NCI-H187 treated with DMSO at 0.1 percent for 48 hours (cell line): ENCODE results near the gene TAF4B.
"Not testable (repeated sequence)": the region's sequence is repeated elsewhere in the genome, so short reads cannot be mapped to it uniquely, and the experiment has no call there.

Experiments
- DNase-seq: peaks from one replicate; lab custom pipeline; 2025; lab: John Stamatoyannopoulos, UW

Gene TAF4B

DNA sequence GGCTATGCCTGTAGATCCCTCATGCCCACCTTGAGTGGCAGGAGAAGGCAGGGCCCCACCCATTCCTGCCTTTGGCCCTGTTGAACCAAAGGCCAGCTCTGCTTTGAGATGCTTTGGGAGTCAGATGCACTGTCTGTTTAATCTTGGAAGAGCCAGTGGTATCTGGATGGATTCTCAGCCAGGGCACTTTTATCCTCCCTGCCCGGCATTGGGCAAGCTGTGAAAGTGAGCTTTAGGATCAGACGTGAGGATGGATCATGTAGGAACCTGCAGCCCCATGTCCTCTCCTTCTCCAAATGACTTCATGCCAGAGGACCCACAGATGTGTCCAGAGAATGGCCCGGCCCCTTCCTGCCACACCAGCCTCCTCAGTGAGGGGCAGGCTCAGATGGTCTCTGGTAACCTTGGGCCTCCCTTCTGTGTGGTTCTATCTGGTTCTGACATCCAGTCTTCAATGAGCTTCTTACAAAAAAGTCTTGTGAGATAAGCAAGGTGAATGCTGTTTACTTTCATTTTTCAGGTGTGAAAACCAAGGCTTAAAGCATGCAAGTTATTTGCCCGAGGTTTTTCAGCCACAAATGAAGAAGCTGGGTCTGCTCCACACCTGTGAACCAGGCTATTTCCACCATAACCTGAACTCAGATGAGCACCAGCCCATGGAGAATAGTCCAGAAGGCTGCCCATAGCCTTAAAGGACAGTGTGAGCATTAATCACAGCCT, 198.3 kb downstream of the TAF4B start:
- DNase-seq: no peak

DNA sequence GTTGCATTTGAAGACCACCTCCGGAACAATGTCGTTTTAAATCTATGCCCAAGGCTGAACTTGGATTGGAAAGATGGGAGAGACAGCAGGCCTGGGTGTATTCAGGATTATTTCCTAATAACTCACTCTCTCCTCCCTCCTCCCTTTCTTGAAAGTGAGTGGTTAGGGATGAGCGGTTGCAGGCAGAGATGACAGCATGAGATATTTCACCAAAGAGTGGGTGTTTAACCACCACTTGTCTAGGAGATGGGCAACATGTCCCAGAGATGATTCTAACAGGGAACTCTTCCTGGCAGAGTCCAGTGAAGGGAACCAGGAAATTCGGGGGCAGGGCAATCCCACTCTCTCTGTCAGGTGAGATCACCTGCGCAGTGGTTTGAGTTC, 198.9 kb downstream of the TAF4B start:
- DNase-seq: no peak

DNA sequence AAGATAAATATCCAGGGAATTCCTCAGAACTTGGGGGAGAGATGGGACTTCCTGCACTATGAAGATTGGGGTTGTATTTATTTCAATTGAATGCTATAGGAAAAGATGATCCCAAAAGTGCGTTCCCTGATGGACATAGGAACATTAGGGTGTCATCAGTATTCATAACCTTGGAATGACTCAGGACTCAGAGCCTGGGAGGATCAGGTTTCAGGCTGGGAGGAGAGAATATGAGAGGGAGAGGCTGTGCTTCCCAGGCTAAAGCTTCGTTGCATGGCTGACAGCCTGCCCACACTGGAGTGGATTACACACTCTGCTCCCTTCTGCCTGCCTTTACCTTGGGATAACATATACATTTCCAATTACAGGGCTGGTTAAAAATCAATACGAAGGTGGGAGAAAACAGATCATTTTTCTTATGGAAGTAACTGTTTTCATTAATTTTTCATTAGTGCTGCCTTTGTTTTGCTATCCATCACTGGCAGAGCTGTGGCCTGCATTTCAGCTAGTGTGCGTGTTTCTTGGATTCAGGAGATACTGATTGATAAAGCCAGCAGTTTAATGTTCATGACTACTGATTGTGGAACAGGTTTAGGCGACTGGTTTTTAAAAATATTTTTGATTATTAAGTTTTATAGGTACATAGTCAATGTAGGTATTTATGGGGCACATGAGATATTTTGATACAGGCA, 203.4 kb downstream of the TAF4B start:
- DNase-seq: no peak

DNA sequence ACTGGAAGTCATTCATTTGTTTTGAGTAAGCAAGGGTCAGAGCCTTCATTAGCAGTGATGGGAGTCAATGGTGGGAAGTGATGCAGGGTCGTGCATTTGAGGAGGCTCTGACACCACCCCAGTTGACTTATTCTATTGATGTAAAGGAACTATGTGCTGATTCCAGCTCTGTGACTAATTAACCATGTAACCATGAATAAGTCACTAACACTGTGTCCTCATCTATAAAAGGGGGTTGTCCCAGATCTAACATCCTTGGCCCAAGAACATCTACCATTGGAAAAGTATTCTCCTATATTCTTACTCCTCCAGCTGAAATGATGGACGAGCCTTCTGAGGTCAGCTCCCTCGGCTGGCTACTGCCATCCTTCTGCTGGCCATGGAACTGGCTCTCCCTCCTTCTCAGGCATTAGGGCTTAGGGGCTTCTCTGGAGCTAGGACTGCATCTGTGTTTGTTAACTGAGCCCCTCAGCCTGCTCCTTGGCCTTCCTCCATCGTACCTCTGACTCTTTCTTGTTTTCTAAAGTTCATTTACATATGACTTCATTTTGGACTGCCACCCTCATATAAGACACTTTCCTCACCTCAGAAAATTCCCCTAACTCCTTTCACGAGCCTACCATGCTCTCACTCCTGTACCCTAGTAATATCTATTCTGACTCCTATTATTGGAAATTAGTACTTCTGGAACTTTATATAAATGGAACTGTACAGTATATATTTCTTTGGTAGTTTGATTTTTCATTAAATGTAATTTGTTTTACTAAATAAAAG, 206.6 kb downstream of the TAF4B start:
- DNase-seq: no peak

DNA sequence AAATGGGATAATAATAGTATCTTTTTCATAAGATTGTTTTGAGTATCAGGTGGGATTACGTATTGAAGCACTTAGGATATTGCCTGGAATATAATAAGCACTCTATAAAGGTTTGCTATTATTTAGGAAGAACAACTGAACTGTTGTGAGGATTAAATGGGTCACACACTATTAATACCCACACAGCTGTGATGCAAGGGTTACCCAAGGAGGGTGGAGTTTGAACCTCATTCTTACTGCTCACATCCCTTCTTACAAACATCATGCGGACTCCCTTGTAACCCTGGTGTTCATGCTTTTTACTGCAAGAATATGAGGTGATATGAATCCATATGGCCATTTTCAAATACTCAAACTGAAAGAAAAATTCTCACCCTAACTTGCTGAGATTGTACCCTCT, 208.6 kb downstream of the TAF4B start:
- DNase-seq: no peak

DNA sequence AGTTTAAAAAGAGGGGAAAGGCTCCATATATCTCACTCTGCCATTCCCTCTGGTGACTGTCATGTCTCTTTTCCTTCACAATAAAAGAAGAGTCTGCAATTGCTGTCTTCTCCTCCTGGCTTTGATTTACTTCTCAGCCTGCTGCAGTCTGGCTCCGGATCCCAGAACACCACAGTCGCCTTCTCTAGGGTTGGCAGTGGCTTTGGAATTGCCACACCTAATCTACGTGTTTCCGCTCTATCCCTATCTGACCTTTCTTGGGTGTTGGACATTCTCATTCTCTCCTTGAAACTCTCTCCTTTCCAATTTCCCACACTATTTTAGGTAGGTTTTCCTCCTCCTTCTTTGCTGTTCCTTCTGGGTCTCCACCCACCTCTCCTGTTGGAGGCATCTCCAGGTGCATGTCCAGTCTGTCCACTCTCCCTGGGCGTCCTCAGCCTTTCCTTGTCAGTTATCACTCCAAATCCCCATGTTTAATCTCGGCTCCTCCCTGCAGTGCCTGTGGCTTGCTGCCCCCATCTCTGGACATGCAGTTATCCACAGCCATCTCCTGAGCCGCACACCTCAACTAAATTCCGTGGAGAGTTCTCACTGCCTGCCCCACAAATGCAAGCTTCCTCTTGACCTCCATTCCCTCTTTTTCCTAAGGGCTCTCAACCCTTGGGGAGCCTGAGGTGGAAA, 209.3 kb downstream of the TAF4B start:
- no peak for DNase-seq

DNA sequence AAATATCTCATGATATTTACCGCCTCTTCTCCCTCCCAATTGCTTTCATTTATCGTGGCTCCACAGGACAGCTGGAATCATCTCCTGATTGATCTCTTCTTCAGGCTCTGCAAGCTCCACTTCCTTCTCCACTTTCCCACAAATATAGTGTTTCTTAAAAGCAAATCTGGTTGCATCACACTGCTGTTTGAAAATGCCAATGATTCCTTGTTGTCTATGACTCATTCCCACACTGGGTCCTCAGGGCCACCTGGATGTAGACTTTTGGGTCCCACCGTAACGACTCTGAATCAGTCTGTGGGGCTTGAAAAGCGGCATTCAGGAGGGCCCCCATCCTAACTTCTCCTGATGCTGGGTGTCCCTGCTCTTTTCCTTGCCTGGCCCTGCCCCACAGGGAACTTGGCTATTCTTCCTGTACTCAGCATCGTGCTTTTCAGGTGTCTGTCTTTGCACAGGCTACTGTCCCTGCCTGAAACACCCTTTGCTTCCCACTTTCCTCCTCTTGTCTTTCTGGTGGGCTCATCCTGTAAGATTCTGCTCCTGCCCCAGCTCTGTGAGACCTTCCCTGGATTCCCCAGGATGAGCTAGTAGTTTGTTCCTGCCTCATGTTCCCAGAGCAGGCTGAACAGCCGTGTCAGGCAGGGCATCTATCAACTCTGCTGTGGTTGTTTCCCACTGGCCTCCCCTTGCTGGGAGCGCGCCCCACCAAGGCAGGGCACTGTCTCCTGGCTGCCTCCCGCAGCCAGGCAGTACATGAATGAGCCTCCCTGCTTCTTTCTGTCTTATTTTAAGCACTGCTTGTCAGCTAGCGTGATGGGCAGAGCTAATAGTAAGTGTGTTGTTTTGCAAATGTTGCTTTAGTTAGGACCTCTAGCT, 210.2 kb downstream of the TAF4B start:
- no peak for DNase-seq

DNA sequence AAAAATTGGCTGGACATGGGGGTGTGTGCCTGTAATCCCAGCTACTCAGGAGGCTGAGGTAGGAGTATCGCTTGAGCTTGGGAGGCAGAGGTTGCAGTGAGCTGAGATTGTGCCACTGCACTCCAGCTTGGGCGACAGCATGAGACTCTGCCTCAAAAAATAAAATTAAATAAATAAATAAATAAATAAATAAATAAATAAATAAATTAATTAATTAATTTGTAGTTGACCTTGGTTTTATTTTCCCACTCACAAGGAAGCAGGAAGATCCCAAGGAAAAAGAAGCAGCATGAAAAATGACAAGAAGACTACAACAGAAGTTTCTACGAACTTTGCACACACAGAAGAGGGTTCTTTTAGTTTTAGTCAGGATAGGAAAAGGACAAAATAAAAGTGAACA, 211.4 kb downstream of the TAF4B start:
- not testable (repeated sequence) for DNase-seq

DNA sequence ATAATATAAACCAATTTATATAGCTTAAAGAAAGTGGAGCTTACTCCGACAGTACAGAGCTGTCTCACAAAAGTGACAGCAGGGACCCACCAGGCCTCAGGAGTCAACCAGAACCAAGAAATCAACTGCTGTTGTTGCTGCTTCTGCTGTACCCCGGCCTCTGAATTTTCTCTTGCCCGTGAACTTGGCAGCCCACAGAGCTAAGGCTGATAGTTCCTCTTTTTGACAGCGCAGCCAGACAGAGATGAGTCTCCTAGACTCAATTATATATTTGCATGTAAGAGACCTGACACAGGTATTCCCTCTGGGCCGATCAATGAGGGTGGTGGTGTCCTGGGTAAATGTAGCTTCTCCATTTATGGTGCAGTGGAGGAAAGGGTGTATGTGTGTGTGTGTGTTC, 212.7 kb downstream of the TAF4B start:
- DNase-seq: no peak

DNA sequence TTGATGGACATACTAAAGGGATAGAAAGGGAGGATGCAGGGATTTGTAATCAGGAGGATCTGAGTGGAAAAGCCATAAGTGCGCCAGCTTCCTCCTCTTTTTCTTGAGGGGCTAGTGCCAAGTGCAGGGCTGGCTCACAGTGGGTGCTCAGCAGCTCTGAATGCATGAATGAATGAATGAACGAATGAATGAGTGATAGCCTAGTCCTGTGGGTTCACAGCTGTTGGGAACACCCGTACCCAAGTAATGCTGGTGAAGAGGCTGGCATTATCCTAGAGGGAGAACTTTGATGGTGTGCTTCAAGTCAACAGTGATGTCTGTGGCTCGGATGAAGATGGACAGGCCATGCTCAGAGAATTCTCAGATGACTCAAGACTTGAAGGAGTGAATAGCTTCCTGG, 213.3 kb downstream of the TAF4B start:
- no peak for DNase-seq

DNA sequence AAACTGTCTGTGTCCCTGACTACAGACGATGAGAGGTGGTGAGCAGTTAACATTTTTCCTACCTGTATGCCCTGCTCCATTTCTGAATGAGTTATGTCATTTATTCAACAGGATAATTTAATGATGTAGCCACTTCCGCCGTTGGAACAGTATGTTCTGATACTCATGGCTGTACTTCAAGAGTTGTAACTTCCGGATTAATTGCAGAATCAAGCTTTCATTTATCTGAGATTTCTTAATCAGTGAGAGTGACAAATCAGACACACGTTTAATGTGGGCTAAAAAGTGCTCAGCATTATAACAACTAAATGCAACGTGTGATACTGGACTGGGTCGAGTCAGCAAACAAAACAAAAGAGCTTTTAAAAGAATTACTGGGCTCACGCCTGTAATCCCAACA, 214.4 kb downstream of the TAF4B start:
- no peak for DNase-seq
